Colonic mucosa (tissue), 4 donors: ENCODE measurements around the gene C3orf49. TPM values are rescaled to one million over a fixed set of nuclear protein-coding genes. Genes with fewer than 3 reads are reported as not detected.

Experiments used
- DNase-seq: peaks from one replicate; pipeline ENCODE4 v3.0.0-alpha.2; 2020
- H3K27ac ChIP-seq: fragments of 200-600 bp; one replicate; pipeline ENCODE4 v1.8.0; 2021
- H3K27me3 ChIP-seq: fragments of 200-600 bp; one replicate; pipeline ENCODE4 v1.8.0; 2021
- H3K36me3 ChIP-seq: fragments of 200-600 bp; one replicate; pipeline ENCODE4 v1.8.0; 2021
- H3K4me1 ChIP-seq: fragments of 200-600 bp; one replicate; pipeline ENCODE4 v1.8.0; 2021; ENCODE audit warnings: mild to moderate bottlenecking
- H3K4me3 ChIP-seq: fragments of 200-600 bp; one replicate; pipeline ENCODE4 v1.8.0; 2021
- H3K9ac ChIP-seq, 2 donors: one replicate each; pipeline ENCODE4 v1.7.0; 2013; ENCODE audit warnings: control low read depth in 2 of 2, low read depth in 2 of 2, low read length in 2 of 2
- H3K9me3 ChIP-seq: fragments of 200-600 bp; one replicate; pipeline ENCODE4 v1.8.0; 2021
- intact Hi-C: fragments of 100-400 bp; cut with DNase I; formaldehyde crosslinking; loops from one replicate; pipeline ENCODE4 v1.14.1; 2022
- total RNA-seq, 2 donors: library from RNA; stranded (reverse); fragmentation: NEBNext Ultra II Directional in 1 of 2; extraction: Animal tissue kit (Norgen Biotek cat#: 25700) in 1 of 2; gene quantifications; one replicate each; pipeline ENCODE4 v1.2.1, GENCODE V29; 2021
- TF ChIP-seq, protein P1 (sequence below): fragments of 200-600 bp; IDR thresholded peaks from one replicate; pipeline ENCODE4 v1.8.0; 2022; ENCODE audit warnings: antibody characterized with exemption, mild to moderate bottlenecking
- donor health status: healthy.
- donor health status: DM: no; HTN: no; CAD: no.
- donor health status: DM: no; HTN: no; CAD: no.

The C3orf49 gene
- total RNA-seq, 2 donors from 2014 or later, result not detected

DNA sequence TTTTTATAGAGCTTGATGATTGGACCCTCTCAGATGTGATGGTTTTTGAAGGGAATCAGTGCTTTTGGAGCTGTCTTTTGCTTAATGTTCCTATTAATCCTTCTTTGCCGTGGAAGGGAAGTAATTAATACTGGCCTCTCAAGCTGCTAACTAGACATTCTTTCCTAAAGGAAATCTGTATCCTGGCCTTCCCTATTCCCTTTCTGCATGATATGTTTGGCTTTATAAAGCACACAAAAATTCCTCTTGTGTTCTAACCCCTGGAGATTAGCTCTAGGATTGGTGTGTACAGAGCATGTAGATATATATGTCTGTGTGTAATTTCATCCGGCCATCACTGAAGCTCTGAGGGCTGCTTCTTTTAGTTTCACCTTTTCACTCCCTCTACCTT lies 51.5 kb downstream of the C3orf49 start:
- Histone ChIP-seq H3K27ac (no peak overlapping the region), H3K27me3 (no peaks in the 10 kb centered on the region), H3K36me3 (no peaks in the 10 kb centered on the region), H3K4me1 (no peaks in the 10 kb centered on the region), H3K4me3 (no peak overlapping the region), H3K9ac (no peak overlapping the region), H3K9me3 (no peaks in the 10 kb centered on the region)
- DNase-seq, result no peak
- TF ChIP-seq, protein P1, sequence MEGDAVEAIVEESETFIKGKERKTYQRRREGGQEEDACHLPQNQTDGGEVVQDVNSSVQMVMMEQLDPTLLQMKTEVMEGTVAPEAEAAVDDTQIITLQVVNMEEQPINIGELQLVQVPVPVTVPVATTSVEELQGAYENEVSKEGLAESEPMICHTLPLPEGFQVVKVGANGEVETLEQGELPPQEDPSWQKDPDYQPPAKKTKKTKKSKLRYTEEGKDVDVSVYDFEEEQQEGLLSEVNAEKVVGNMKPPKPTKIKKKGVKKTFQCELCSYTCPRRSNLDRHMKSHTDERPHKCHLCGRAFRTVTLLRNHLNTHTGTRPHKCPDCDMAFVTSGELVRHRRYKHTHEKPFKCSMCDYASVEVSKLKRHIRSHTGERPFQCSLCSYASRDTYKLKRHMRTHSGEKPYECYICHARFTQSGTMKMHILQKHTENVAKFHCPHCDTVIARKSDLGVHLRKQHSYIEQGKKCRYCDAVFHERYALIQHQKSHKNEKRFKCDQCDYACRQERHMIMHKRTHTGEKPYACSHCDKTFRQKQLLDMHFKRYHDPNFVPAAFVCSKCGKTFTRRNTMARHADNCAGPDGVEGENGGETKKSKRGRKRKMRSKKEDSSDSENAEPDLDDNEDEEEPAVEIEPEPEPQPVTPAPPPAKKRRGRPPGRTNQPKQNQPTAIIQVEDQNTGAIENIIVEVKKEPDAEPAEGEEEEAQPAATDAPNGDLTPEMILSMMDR, result no peak
- intact Hi-C loops, result no loop called here

DNA sequence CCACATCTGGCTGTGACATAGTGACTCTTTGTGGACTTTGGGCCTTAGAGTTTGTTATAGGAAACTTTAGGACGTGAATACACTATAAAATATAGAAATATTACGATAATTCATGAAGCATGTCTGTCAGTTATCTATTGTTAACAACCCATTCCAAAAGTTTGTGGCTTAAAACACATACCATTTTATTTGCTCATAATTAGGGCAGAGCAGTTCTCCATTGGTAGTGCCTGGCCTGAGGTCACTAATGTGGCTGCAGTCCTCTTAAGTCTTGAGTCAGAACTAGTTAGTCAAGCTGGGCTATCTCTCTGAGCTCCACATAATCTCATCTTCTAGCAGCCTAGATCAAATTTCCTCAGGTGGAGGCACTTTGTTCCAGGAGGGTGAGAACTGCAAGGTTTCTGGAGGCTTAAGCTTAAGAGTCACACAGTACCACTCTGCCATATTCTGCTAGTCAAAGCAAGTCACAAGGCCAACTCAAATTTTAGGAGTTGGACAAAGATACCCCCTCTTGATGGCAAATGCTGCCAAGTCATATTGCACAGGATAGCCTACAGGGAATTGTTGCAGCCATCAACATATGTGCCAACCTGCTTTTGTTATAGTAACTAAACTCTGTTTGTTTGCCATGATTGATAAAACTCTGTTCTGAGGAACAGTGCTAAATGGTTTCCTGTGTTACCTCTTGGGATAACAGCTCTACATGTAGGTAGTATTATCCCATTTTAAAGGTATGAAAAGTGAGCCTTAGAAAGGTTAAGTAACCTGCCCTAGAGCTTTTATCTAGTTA lies 53.2 kb downstream of the C3orf49 start:
- Histone ChIP-seq H3K9ac (no peak overlapping the region), H3K4me1 (no peaks in the 10 kb centered on the region), H3K27ac (no peak overlapping the region), H3K27me3 (no peaks in the 10 kb centered on the region), H3K36me3 (no peaks in the 10 kb centered on the region), H3K9me3 (no peaks in the 10 kb centered on the region), H3K4me3 (no peak overlapping the region)
- intact Hi-C loops, result no loop called here
- no peak for DNase-seq
- TF ChIP-seq, protein P1, result no peak

DNA sequence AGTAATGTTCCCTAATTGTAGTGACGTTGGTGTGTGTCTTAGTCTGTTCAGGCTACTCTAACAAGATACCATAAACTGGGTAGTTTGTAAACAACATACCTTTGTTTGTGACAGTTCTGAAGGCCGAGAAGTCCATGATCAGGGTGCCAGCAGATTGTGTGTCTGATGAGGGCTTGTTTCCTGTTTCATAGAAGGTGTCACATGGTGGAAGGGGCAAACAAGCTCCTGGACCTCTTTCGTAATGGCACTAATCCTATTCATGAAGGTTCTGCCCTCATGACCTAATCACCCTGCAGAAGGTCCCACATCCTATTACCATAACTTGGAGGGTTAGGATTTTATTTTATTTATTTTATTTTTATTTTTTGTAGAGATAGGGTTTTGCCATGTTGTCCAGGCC lies 55.7 kb downstream of the C3orf49 start:
- H3K27me3 ChIP-seq, result no peaks in the 10 kb centered on the region
- H3K27ac ChIP-seq, result no peak overlapping the region
- no peaks in the 10 kb centered on the region for H3K36me3 ChIP-seq
- intact Hi-C loops, result no loop called here
- H3K4me1 ChIP-seq, result no peaks in the 10 kb centered on the region
- H3K9ac ChIP-seq, result no peak overlapping the region
- no peak for DNase-seq
- H3K4me3 ChIP-seq, result no peak overlapping the region
- TF ChIP-seq, protein P1, result no peak
- H3K9me3 ChIP-seq, result no peaks in the 10 kb centered on the region

DNA sequence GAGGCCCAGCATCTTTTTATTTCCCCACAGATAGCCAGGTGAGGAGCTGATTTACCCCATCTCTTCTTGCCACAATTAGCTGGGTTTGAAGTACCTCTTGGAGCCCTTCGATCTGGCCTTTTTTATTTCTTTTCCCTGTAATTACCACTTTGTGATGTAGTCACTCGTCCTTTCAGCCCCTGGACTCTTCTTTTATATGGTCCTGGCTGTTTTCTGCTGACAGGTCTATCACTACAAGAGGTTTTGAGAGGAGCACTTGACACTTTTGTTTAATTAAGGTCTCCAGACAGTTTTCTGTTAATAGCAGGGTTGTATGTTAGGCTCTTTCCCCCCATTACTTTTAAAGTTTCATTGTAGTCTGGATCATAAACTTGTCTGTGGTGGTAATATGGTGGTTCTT lies 56.4 kb downstream of the C3orf49 start:
- no peak for DNase-seq
- no peaks in the 10 kb centered on the region for H3K9me3 ChIP-seq

DNA sequence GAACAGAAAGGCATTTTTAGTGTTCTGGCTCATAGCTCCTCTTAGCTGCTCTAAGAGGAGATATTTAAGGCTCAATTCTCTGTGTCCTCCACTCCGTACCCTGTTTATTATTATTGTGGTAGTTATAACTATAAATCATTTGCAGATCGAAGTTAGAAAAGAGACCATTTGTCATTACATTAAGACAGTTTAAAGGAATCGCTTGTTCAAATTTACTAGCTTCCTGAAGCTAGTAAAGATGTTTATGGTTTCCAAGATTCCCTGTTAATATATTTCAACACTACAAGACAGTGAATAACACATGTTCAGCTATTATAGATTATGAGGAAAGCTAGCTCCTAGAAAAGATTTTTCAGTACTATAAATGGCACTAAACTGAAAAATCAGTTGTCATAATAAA lies 57.2 kb downstream of the C3orf49 start:
- Histone ChIP-seq H3K9ac (no peak overlapping the region), H3K27ac (no peak overlapping the region), H3K36me3 (no peaks in the 10 kb centered on the region), H3K4me1 (no peaks in the 10 kb centered on the region), H3K27me3 (no peaks in the 10 kb centered on the region), H3K9me3 (no peaks in the 10 kb centered on the region), H3K4me3 (no peak overlapping the region)
- intact Hi-C loops, result no loop called here
- DNase-seq, result no peak
- TF ChIP-seq, protein P1, result no peak

More for the DNA sequence above, 56.4 kb downstream of the C3orf49 start:
- Histone ChIP-seq H3K36me3 (no peaks in the 10 kb centered on the region), H3K9ac (no peak overlapping the region), H3K4me1 (no peaks in the 10 kb centered on the region), H3K27me3 (no peaks in the 10 kb centered on the region), H3K27ac (no peak overlapping the region), H3K4me3 (no peak overlapping the region)
- intact Hi-C loops, result no loop called here
- TF ChIP-seq, protein P1, result no peak
